Fibroblast of the aortic adventitia (primary cell): ENCODE data around the gene SLC39A7. TPM values are rescaled to one million over a fixed set of nuclear protein-coding genes. Genes with fewer than 3 reads are reported as not detected.

Experiments
- DNase-seq: peaks from one replicate; pipeline ENCODE4 v3.0.0-alpha.2; 2010; ENCODE audit warnings: low read depth
- H3K4me3 ChIP-seq: 2 replicates; pipeline ENCODE4 v1.5.1; 2011; ENCODE audit warnings: low read depth, mild to moderate bottlenecking, control low read depth, low read length, moderate library complexity
- CTCF ChIP-seq: IDR thresholded peaks from 2 replicates; pipeline ENCODE4 v1.5.1; 2011; ENCODE audit warnings: mild to moderate bottlenecking, low read length, control low read depth, inconsistent platforms; ENCODE audit not compliant: insufficient read depth
- total RNA-seq: library from RNA; depleted of rRNA; stranded (reverse); fragments of >200 nt; gene quantifications from 2 replicates; pipeline ENCODE4 v1.2.3, GENCODE V29; 2012; ENCODE audit warnings: low replicate concordance

The SLC39A7 gene
- total RNA-seq, 1 donor, result 71.3 TPM

DNA sequence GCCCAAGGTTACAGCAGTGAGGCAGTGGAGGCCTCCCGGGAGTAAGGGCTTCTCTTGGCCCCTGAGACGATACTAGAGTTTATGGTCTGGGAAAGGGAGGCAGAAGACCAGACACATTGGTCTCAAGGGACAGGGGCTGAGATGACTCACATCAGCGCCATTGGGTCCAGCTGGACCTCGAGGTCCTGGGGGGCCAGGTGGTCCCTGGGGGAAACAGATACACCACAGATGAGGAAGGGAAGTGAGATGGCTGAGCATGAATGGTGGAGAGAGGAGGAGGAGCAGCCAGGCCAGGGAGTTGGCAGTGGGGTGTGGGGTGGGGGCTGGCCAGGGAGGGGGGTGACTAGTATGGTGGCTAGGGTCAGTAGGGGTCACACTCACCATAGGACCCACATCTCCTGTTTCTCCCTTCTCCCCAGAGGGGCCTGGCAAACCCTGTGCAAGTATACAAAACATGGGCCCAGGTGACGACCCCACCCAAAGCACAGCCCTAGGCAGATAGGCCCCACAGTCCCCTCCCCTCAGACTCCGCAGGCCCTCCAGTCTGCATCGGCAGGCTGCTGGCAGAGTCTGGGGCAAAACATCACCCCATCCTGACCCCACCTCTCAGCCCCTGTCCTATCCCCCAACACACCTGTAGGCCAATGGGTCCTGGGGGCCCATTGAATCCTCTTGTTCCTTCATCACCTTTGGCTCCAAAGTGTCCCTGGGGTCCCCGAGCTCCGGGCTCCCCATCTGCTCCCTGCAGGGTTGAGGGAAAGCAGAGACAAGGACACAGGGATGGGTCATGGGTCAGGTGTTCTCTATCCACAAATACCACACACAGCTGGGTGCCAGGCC is 30.3 kb upstream of the SLC39A7 start:
- no peak overlapping the region for H3K4me3 ChIP-seq
- DNase-seq, result no peak
- no peak for TF ChIP-seq CTCF

GRCh38 chr6:33171016-33171879 is 29.4 kb upstream of the SLC39A7 start:
- no peak for DNase-seq
- H3K4me3 ChIP-seq, result no peak overlapping the region
- no peak for TF ChIP-seq CTCF

DNA sequence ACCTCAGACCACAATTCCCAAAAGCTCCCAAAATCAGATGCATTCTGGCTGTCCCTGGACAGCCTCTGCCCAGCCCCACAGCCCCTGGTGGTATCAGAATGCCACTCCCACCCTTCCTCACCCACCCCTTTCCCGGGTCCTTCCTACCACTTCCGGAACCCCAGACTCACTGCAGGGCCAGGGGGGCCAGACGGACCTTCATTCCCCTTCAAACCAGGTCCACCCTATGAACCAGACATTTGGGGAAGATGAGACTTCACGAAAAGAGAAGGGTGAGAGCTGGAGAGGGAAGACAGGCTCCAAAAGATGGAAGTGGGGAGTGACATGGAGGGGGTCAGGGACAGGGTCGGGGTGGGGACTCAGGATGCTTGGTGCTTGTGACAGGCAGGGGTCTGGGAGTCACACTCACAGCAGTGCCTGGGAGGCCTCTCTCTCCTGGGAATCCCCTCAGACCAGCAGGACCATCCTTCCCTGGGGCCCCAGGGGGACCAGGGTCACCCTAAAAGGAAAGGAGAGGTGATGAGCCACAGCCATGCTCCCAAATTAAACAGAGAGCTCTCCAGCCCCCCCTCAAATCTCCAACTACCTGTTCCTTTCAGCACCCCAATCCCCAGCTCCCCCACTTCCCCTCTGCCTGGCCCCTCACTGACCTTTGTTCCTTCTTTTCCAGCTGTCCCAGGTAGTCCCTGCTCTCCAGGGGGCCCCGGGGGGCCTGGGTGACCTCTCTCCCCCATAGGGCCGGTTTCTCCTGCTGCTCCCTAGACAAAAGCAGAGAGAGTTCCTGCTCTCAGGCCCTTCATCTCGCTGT is 28.6 kb upstream of the SLC39A7 start:
- no peak overlapping the region for H3K4me3 ChIP-seq
- DNase-seq, result no peak
- no peak for TF ChIP-seq CTCF

- peak; percentile 80 for TF ChIP-seq CTCF
- no peak overlapping the region for H3K4me3 ChIP-seq
- peak; percentile 46 for DNase-seq
Measured at GRCh38 chr6:33172688-33173534, 27.8 kb upstream of the SLC39A7 start.

DNA sequence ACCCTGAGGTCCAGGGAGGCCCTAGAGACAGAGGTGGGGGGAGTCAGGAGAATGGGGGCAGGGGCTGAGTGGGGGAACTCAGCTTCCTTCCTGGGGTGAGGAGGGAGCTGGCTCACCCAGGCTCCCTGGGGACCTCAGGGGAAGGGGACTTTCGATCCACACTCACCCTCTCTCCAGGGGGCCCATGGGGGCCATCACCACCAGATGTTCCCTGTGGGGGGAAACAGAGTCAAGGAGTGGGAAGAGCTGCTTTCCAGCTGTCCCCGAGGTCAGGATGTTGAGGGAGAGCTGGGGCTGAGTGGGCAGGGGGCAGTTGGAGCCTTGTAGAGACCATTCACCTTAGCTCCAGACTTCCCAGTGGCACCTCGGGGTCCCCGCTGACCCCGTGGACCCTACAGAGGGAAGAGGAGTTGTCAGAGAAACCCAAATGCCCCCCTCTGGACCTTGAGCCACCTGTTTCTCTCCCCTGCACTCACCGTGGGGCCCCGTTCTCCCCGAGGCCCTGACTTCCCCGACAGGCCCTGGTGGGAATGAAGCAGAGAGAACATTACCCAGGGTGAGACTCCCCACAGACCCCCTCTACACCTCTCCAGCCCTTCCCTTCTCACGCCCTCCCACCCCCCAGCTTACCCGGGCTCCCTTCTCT is 27.0 kb upstream of the SLC39A7 start:
- no peak for TF ChIP-seq CTCF
- DNase-seq, result no peak
- H3K4me3 ChIP-seq, result no peak overlapping the region
